DND-41 (cell line): ENCODE results near the gene GPC6.

Source experiments
- CTCF ChIP-seq: IDR thresholded peaks from 2 replicates; pipeline ENCODE4 v1.5.1; 2012; ENCODE audit warnings: borderline replicate concordance, low read length, moderate library complexity, mild to moderate bottlenecking; ENCODE audit not compliant: poor library complexity, severe bottlenecking; ENCODE audit errors: extremely low read depth
- EZH2 ChIP-seq: IDR thresholded peaks from 3 replicates; pipeline ENCODE4 v1.6.1; 2012; ENCODE audit warnings: borderline replicate concordance, low read depth, mild to moderate bottlenecking, moderate library complexity, low read length, inconsistent platforms; ENCODE audit not compliant: severe bottlenecking

- no peak for TF ChIP-seq CTCF
- no peak for TF ChIP-seq EZH2
These were observed 892.8 kb downstream of the GPC6 start for GRCh38 chr13:94119360-94119936.
